RWPE2 (cell line): ENCODE data around the gene TBC1D21.
A peak's percentile ranks its signal among the peaks of the same experiment; 100 is the strongest.

ENCODE experiments used
- ATAC-seq: fragments of 200-7000 bp; cut with Tn5 transposase; 3 replicates; pipeline ENCODE4 v1.9.1; 2021; ENCODE audit warnings: low read depth
- DNase-seq: peaks from one replicate; pipeline ENCODE4 v3.0.0-alpha.2; 2020; ENCODE audit warnings: low spot score
- H3K27ac ChIP-seq: fragments of 450-650 bp; 2 replicates; pipeline ENCODE4 v1.5.1; 2017; ENCODE audit warnings: mild to moderate bottlenecking; ENCODE audit not compliant: poor library complexity, severe bottlenecking
- H3K27me3 ChIP-seq: fragments of 250-450 bp; sonication (Bioruptor Pico); 2 replicates; pipeline ENCODE4 v1.5.1; 2021; ENCODE audit warnings: mild to moderate bottlenecking, moderate library complexity; ENCODE audit not compliant: insufficient read depth, poor library complexity, severe bottlenecking
- H3K36me3 ChIP-seq: fragments of 250-450 bp; sonication (Bioruptor Pico); 2 replicates; pipeline ENCODE4 v1.5.1; 2020; ENCODE audit warnings: low read depth, mild to moderate bottlenecking, moderate library complexity
- H3K4me1 ChIP-seq: fragments of 250-450 bp; sonication (Bioruptor Pico); 2 replicates; pipeline ENCODE4 v1.5.1; 2021; ENCODE audit warnings: mild to moderate bottlenecking, moderate library complexity; ENCODE audit not compliant: insufficient read depth, poor library complexity, severe bottlenecking
- H3K4me3 ChIP-seq: fragments of 250-450 bp; sonication (Bioruptor Pico); 2 replicates; pipeline ENCODE4 v1.5.1; 2021; ENCODE audit warnings: mild to moderate bottlenecking, moderate library complexity; ENCODE audit not compliant: severe bottlenecking
- H3K9me3 ChIP-seq: fragments of 250-450 bp; sonication (Bioruptor Pico); 2 replicates; pipeline ENCODE4 v1.5.1; 2021; ENCODE audit warnings: mild to moderate bottlenecking, moderate library complexity; ENCODE audit not compliant: severe bottlenecking
- CTCF ChIP-seq: fragments of 450-650 bp; IDR thresholded peaks from one replicate; pipeline ENCODE4 v1.5.1; 2017; ENCODE audit warnings: mild to moderate bottlenecking, moderate library complexity; ENCODE audit not compliant: poor library complexity, severe bottlenecking

Gene TBC1D21

GRCh38 chr15:73897441-73898261, 24.3 kb downstream of the TBC1D21 start:
- peak; percentile 64 for DNase-seq
- Histone ChIP-seq H3K9me3 (no peaks in the 10 kb centered on the region), H3K27me3 (no peaks in the 10 kb centered on the region), H3K27ac (no peak overlapping the region), H3K36me3 (no peaks in the 10 kb centered on the region), H3K4me1 (no peaks in the 10 kb centered on the region), H3K4me3 (no peak overlapping the region)
- peak; percentile 86 for TF ChIP-seq CTCF
- peak; percentile 67 for ATAC-seq

GRCh38 chr15:73899197-73900094, 26.1 kb downstream of the TBC1D21 start:
- H3K4me1 ChIP-seq = no peaks in the 10 kb centered on the region
- H3K4me3 ChIP-seq = no peak overlapping the region
- H3K27ac ChIP-seq = no peak overlapping the region
- no peaks in the 10 kb centered on the region for H3K27me3 ChIP-seq
- TF ChIP-seq CTCF = no peak
- ATAC-seq = no peak
- no peaks in the 10 kb centered on the region for H3K9me3 ChIP-seq
- peak; percentile 65 for DNase-seq
- H3K36me3 ChIP-seq = no peaks in the 10 kb centered on the region

- ATAC-seq (peak; percentile 25; the same call in 1 of the 3 replicates), DNase-seq (peak; percentile 60)
- Histone ChIP-seq H3K27ac (no peak overlapping the region), H3K36me3 (no peaks in the 10 kb centered on the region), H3K4me1 (no peaks in the 10 kb centered on the region), H3K9me3 (no peaks in the 10 kb centered on the region), H3K27me3 (no peaks in the 10 kb centered on the region), H3K4me3 (no peak overlapping the region)
- TF ChIP-seq CTCF = no peak
Measured at GRCh38 chr15:73900095-73900712, 26.8 kb downstream of the TBC1D21 start.

- ATAC-seq = no peak
- TF ChIP-seq CTCF = no peak
Measured at GRCh38 chr15:73901126-73901810, 27.9 kb downstream of the TBC1D21 start.

More at GRCh38 chr15:73901126-73901810, 27.9 kb downstream of the TBC1D21 start:
- no peak overlapping the region for H3K4me3 ChIP-seq
- H3K27me3 ChIP-seq = no peaks in the 10 kb centered on the region
- H3K27ac ChIP-seq = no peak overlapping the region
- no peaks in the 10 kb centered on the region for H3K9me3 ChIP-seq
- H3K36me3 ChIP-seq = no peaks in the 10 kb centered on the region
- peak; percentile 24 for DNase-seq
- H3K4me1 ChIP-seq = no peaks in the 10 kb centered on the region
